K562 (cell line): ENCODE measurements around the gene AQP11. TPM values are rescaled to one million over a fixed set of nuclear protein-coding genes. Genes with fewer than 3 reads are reported as not detected.
A peak's percentile ranks its signal among the peaks of the same experiment; 100 is the strongest.

Experiments
- CC2D1A ChIP-seq: fragments of 450-650 bp; IDR thresholded peaks from 2 replicates; pipeline ENCODE4 v1.6.1; 2017; ENCODE audit warnings: mild to moderate bottlenecking
- CREB1 ChIP-seq, 2 experiments: sonication (generic) in 1 of 2; formaldehyde crosslinking in 1 of 2; IDR thresholded peaks; 2 replicates each; pipeline versions ENCODE4 v1.6.1 to v1.8.0; 2012 to 2022; ENCODE audit warnings: inconsistent platforms in 1 of 2, mild to moderate bottlenecking in 1 of 2, missing genetic modification reagents in 1 of 2, moderate library complexity in 1 of 2
- ELK1 ChIP-seq: sonication (generic); formaldehyde crosslinking; IDR thresholded peaks from 2 replicates; pipeline ENCODE4 v1.8.1; 2022; ENCODE audit warnings: missing genetic modification reagents
- FOXA3 ChIP-seq, 2 experiments: fragments of 450-650 bp in 1 of 2; sonication (generic) in 1 of 2; formaldehyde crosslinking; IDR thresholded peaks in 1 of 2; conservative IDR thresholded peaks in 1 of 2; 2 replicates each; pipeline versions ENCODE4 v1.4.0 to v1.8.0; 2020 to 2022; ENCODE audit warnings: mild to moderate bottlenecking in 2 of 2, missing genetic modification reagents in 1 of 2
- HDAC3 ChIP-seq: fragments of 450-650 bp; IDR thresholded peaks from 2 replicates; pipeline ENCODE4 v1.6.1; 2018; ENCODE audit warnings: borderline replicate concordance, mild to moderate bottlenecking, moderate library complexity; ENCODE audit not compliant: partially characterized antibody
- ID3 ChIP-seq, 2 experiments: fragments of 250-450 bp in 1 of 2; fragments of 450-650 bp in 1 of 2; sonication (Bioruptor Pico) in 1 of 2; IDR thresholded peaks; 2 replicates each; pipeline versions ENCODE4 v1.6.1 to v1.8.0; 2016 to 2021; ENCODE audit warnings: mild to moderate bottlenecking in 2 of 2, moderate library complexity in 2 of 2, missing compliant biosample characterization in 1 of 2, missing genetic modification characterization in 1 of 2
- MEF2A ChIP-seq: IDR thresholded peaks from 2 replicates; pipeline ENCODE4 v1.6.1; 2011; ENCODE audit warnings: low read depth, mild to moderate bottlenecking, low read length, moderate library complexity; ENCODE audit not compliant: control insufficient read depth
- PKNOX1 ChIP-seq: fragments of 450-650 bp; IDR thresholded peaks from 2 replicates; pipeline ENCODE4 v1.6.1; 2016
- POU5F1 ChIP-seq: fragments of 150-350 bp; IDR thresholded peaks from 2 replicates; pipeline ENCODE4 v1.6.1; 2014; ENCODE audit warnings: borderline replicate concordance, low read length, low read depth, mild to moderate bottlenecking; ENCODE audit not compliant: partially characterized antibody
- PTRF ChIP-seq: fragments of 450-650 bp; IDR thresholded peaks from 2 replicates; pipeline ENCODE4 v1.6.1; 2016; ENCODE audit warnings: mild to moderate bottlenecking, missing genetic modification characterization, missing compliant biosample characterization
- RREB1 ChIP-seq: fragments of 250-450 bp; sonication (Bioruptor Pico); IDR thresholded peaks from 2 replicates; pipeline ENCODE4 v1.4.0; 2020
- TBP ChIP-seq: optimal IDR thresholded peaks from 2 replicates; pipeline ENCODE3; 2011; ENCODE audit warnings: low read depth, low read length, improper control_type of control experiment
- ZNF12 ChIP-seq: sonication (generic); formaldehyde crosslinking; IDR thresholded peaks from 2 replicates; pipeline ENCODE4 v1.4.0; 2020; ENCODE audit warnings: mild to moderate bottlenecking, missing genetic modification reagents
- ZNF133 ChIP-seq: fragments of 250-450 bp; sonication (Bioruptor Pico); IDR thresholded peaks from 2 replicates; pipeline ENCODE4 v1.4.0; 2020; ENCODE audit warnings: mild to moderate bottlenecking
- ZNF184 ChIP-seq: sonication (generic); formaldehyde crosslinking; IDR thresholded peaks from 2 replicates; pipeline ENCODE4 v1.5.0; 2020; ENCODE audit warnings: missing genetic modification reagents
- ZNF707 ChIP-seq: fragments of 250-450 bp; sonication (Bioruptor Pico); conservative IDR thresholded peaks from 2 replicates; pipeline ENCODE4 v1.8.0; 2022; ENCODE audit warnings: inconsistent platforms, mild to moderate bottlenecking, moderate library complexity
- ZNF75A ChIP-seq: fragments of 450-650 bp; formaldehyde crosslinking; IDR thresholded peaks from 2 replicates; pipeline ENCODE4 v1.4.0; 2020; ENCODE audit warnings: mild to moderate bottlenecking
- polyA plus RNA-seq, 8 experiments: library from polyadenylated mRNA; depleted of rRNA in 4 of 8; stranded (reverse) in 5 of 8; unstranded in 3 of 8; fragments of >200 nt; fragmentation: Nextera tagmentation in 2 of 8; fragmentation: Illumina TruSeq in 1 of 8; extraction: Ambion mirVana in 2 of 8; extraction: Trizol in 1 of 8; gene quantifications; 2 replicates each; pipeline versions ENCODE4 v1.2.1 to v1.2.3, GENCODE V29; 2011 to 2014; ENCODE audit warnings: inconsistent platforms in 1 of 8, missing spikeins in 1 of 8
- total RNA-seq, 7 experiments: library from RNA; depleted of rRNA in 6 of 7; stranded (reverse); fragments of >200 nt in 6 of 7; fragmentation: Illumina TruSeq in 2 of 7; extraction: Trizol in 2 of 7; gene quantifications; 2 replicates each; pipeline versions ENCODE4 v1.2.1 to v1.2.3, GENCODE V29; 2011 to 2021; ENCODE audit warnings: low replicate concordance in 1 of 7

The AQP11 gene
- total and polyA plus RNA-seq, 9 of the 15 experiments (the other 6 are each of a cell fraction or from before 2014, with no cell fraction given), result 0.09 to 1.0 (median 0.36) TPM

GRCh38 chr11:77589521-77590193 is at the start of gene AQP11 (continued):
- TF ChIP-seq ELK1 (CRISPR knock-in tag) (no peak), TBP (peak; percentile 50), CC2D1A (no peak), HDAC3 (no peak), ID3 (CRISPR knock-in tag; IDR thresholded peaks at IDR 0.05) (no peak), ID3 (tag; IDR thresholded peaks at IDR 0.05) (no peak), RREB1 (CRISPR knock-in tag) (0 out of 2 replicates have a peak, but pooled peaks have one; percentile 10), FOXA3 (CRISPR knock-in tag; conservative IDR thresholded peaks at IDR 0.05 in 1 of 2, IDR thresholded peaks at IDR 0.05 in 1 of 2) (no peak), ZNF184 (CRISPR knock-in tag) (no peak), POU5F1 (no peak), PTRF (tag) (no peak), ZNF707 (CRISPR knock-in tag) (no peak), ZNF133 (no peak), ZNF75A (CRISPR knock-in tag) (no peak), MEF2A (no peak), CREB1 (IDR thresholded peaks at IDR 0.05) (peak; percentile 71), CREB1 (CRISPR knock-in tag; IDR thresholded peaks at IDR 0.05) (no peak; the same call in 1 of the 2 replicates), ZNF12 (CRISPR knock-in tag) (no peak), PKNOX1 (no peak)
